IMR-90 (cell line): ENCODE measurements around the gene TTC23L. TPM values are rescaled to one million over a fixed set of nuclear protein-coding genes. Genes with fewer than 3 reads are reported as not detected.

Experiments used
- ATAC-seq: fragments of 200-7000 bp; cut with Tn5 transposase; 2 replicates; pipeline ENCODE4 v1.9.1; 2020; ENCODE audit warnings: low read depth, mild to moderate bottlenecking, moderate library complexity
- BruUV-seq: library from RNA; stranded (reverse); fragments of 400-500 nt; replicated peaks from 2 replicates; lab custom pipeline; 2021; lab: Mats Ljungman, UMichigan
- CTCF ChIA-PET: fragments of 300-600 bp; formaldehyde crosslinking; extraction: SDS; loops from one replicate; lab custom pipeline; 2021; ENCODE audit warnings: antibody characterized with exemption; lab: Yijun Ruan, JAX
- POLR2A ChIA-PET: fragments of 300-600 bp; sonication (Branson Sonifier 250); formaldehyde crosslinking; loops from one replicate; lab custom pipeline; 2022; ENCODE audit warnings: antibody characterized with exemption; ENCODE audit not compliant: unreplicated experiment; lab: Charles Lee
- DNase-seq: peaks from one replicate; pipeline ENCODE4 v3.0.0; 2013
- H2AFZ ChIP-seq: replicated peaks from 2 replicates; pipeline ENCODE3; 2013; ENCODE audit warnings: low read length, mild to moderate bottlenecking; ENCODE audit not compliant: poor library complexity
- H2AK5ac ChIP-seq: 2 replicates; pipeline ENCODE4 v1.6.1; 2013; ENCODE audit warnings: low read depth, low read length, inconsistent platforms
- H2AK9ac ChIP-seq: replicated peaks from 2 replicates; pipeline ENCODE3; 2013; ENCODE audit warnings: mild to moderate bottlenecking, low read depth, low read length, moderate library complexity; ENCODE audit not compliant: poor library complexity
- H2BK120ac ChIP-seq: 2 replicates; pipeline ENCODE4 v1.6.1; 2013; ENCODE audit warnings: low read depth, low read length, inconsistent platforms
- H2BK15ac ChIP-seq: 3 replicates; pipeline ENCODE4 v1.6.1; 2013; ENCODE audit warnings: low read depth, low read length, inconsistent platforms
- H2BK20ac ChIP-seq: 2 replicates; pipeline ENCODE4 v1.6.1; 2013; ENCODE audit warnings: low read depth, mild to moderate bottlenecking, inconsistent platforms, low read length, moderate library complexity
- H2BK5ac ChIP-seq: 2 replicates; pipeline ENCODE4 v1.6.1; 2013; ENCODE audit warnings: mild to moderate bottlenecking, low read depth, low read length, inconsistent platforms; ENCODE audit not compliant: poor library complexity, severe bottlenecking
- H3K14ac ChIP-seq: replicated peaks from 2 replicates; pipeline ENCODE4 v1.6.1; 2013; ENCODE audit warnings: low read depth, low read length, inconsistent platforms
- H3K18ac ChIP-seq: 2 replicates; pipeline ENCODE4 v1.6.1; 2013; ENCODE audit warnings: low read depth, low read length, control low read depth
- H3K23ac ChIP-seq: 2 replicates; pipeline ENCODE4 v1.6.1; 2013; ENCODE audit warnings: low read depth, low read length, inconsistent platforms
- H3K27ac ChIP-seq: 2 replicates; pipeline ENCODE4 v1.5.1; 2013; ENCODE audit warnings: mild to moderate bottlenecking, control low read depth, low read length; ENCODE audit not compliant: insufficient read depth
- H3K27me3 ChIP-seq: 2 replicates; pipeline ENCODE4 v1.6.1; 2013; ENCODE audit warnings: low read length; ENCODE audit not compliant: control insufficient read depth, insufficient read depth
- H3K36me3 ChIP-seq: 2 replicates; pipeline ENCODE4 v1.6.1; 2013; ENCODE audit warnings: low read length, mixed read lengths; ENCODE audit not compliant: control insufficient read depth, insufficient read depth
- H3K4ac ChIP-seq: 2 replicates; pipeline ENCODE4 v1.6.1; 2013; ENCODE audit warnings: low read depth, low read length, inconsistent platforms
- H3K4me1 ChIP-seq: 2 replicates; pipeline ENCODE4 v1.6.1; 2013; ENCODE audit warnings: low read length, mixed read lengths; ENCODE audit not compliant: control insufficient read depth, insufficient read depth
- H3K4me2 ChIP-seq: 2 replicates; pipeline ENCODE4 v1.6.1; 2013; ENCODE audit warnings: low read depth, mild to moderate bottlenecking, control low read depth, low read length, moderate library complexity
- H3K4me3 ChIP-seq: 2 replicates; pipeline ENCODE4 v1.5.1; 2013; ENCODE audit warnings: low read depth, mild to moderate bottlenecking, control low read depth, low read length, moderate library complexity; ENCODE audit not compliant: insufficient read depth
- H3K56ac ChIP-seq: 2 replicates; pipeline ENCODE4 v1.6.1; 2013; ENCODE audit warnings: low read length, inconsistent platforms; ENCODE audit not compliant: insufficient read depth; ENCODE audit errors: extremely low read depth
- H3K79me1 ChIP-seq, 2 experiments: 2 replicates each; pipeline ENCODE4 v1.6.1; 2013; ENCODE audit warnings: low read length in 2 of 2, inconsistent platforms in 1 of 2, low read depth in 1 of 2
- H3K9ac ChIP-seq: 2 replicates; pipeline ENCODE4 v1.6.1; 2013; ENCODE audit warnings: low read depth, low read length, control low read depth
- H3K9me1 ChIP-seq: 2 replicates; pipeline ENCODE4 v1.6.1; 2013; ENCODE audit warnings: low read length, inconsistent platforms; ENCODE audit not compliant: insufficient read depth
- H3K9me3 ChIP-seq: 2 replicates; pipeline ENCODE4 v1.6.1; 2013; ENCODE audit warnings: low read length; ENCODE audit not compliant: control insufficient read depth, insufficient read depth
- H4K20me1 ChIP-seq: 2 replicates; pipeline ENCODE4 v1.6.1; 2013; ENCODE audit warnings: low read length, inconsistent platforms; ENCODE audit not compliant: insufficient read depth
- H4K5ac ChIP-seq: 2 replicates; pipeline ENCODE4 v1.6.1; 2013; ENCODE audit warnings: mild to moderate bottlenecking, low read depth, low read length, control low read depth
- H4K8ac ChIP-seq, 2 experiments: 2 replicates each; pipeline ENCODE4 v1.6.1; 2013; ENCODE audit warnings: low read depth in 2 of 2, low read length in 2 of 2, control low read depth in 1 of 2, inconsistent platforms in 1 of 2
- H4K91ac ChIP-seq: 2 replicates; pipeline ENCODE4 v1.6.1; 2013; ENCODE audit warnings: low read depth, low read length, inconsistent platforms; ENCODE audit not compliant: insufficient read depth
- FOS ChIP-seq: fragments of 150-350 bp; IDR thresholded peaks from 2 replicates; pipeline ENCODE4 v1.6.1; 2016; ENCODE audit warnings: low read depth, low read length
- MAFK ChIP-seq: IDR thresholded peaks from 2 replicates; pipeline ENCODE4 v1.6.1; 2012; ENCODE audit warnings: low read depth, low read length, improper control_type of control experiment
- MAZ ChIP-seq: IDR thresholded peaks from 2 replicates; pipeline ENCODE4 v1.6.1; 2012; ENCODE audit warnings: low read depth, mild to moderate bottlenecking, low read length, improper control_type of control experiment, moderate library complexity, borderline replicate concordance
- MXI1 ChIP-seq: IDR thresholded peaks from 2 replicates; pipeline ENCODE4 v1.6.1; 2012; ENCODE audit warnings: low read depth, mild to moderate bottlenecking, low read length, moderate library complexity, borderline replicate concordance
- NFE2L2 ChIP-seq: fragments of 150-350 bp; IDR thresholded peaks from 2 replicates; pipeline ENCODE4 v1.6.1; 2016; ENCODE audit warnings: low read depth, mild to moderate bottlenecking, low read length
- RAD21 ChIP-seq: IDR thresholded peaks from 2 replicates; pipeline ENCODE4 v1.6.1; 2012; ENCODE audit warnings: low read length, improper control_type of control experiment
- RFX5 ChIP-seq: IDR thresholded peaks from 2 replicates; pipeline ENCODE4 v1.8.0; 2012; ENCODE audit warnings: low read depth, mild to moderate bottlenecking, low read length, moderate library complexity
- SMC3 ChIP-seq: fragments of 150-350 bp; IDR thresholded peaks from 2 replicates; pipeline ENCODE4 v1.6.1; 2016; ENCODE audit warnings: low read depth, mild to moderate bottlenecking, antibody characterized with exemption, low read length, moderate library complexity
- WGBS, 2 experiments: methylation state at CpG; one replicate each; pipeline versions ENCODE4 v1.1.5 to v1.1.7; 2013; ENCODE audit warnings: missing lambda C conversion rate in 2 of 2; ENCODE audit not compliant: insufficient read length in 1 of 2; ENCODE audit errors: extremely low coverage in 2 of 2; 5-methylcytosine and 5-hydroxymethylcytosine counted together
- dilution Hi-C: fragments of 300-500 bp; cut with HindIII; formaldehyde crosslinking; loops from one replicate; pipeline ENCODE4 v1.14.3; 2018; ENCODE audit warnings: low sequenced_read_pairs; ENCODE audit not compliant: unreplicated experiment
- in situ Hi-C: fragments of 300-500 bp; cut with MboI; formaldehyde crosslinking; loops from 3 replicates; pipeline ENCODE4 v1.14.3; 2019; ENCODE audit warnings: low sequenced_read_pairs, inconsistent platforms, mixed read lengths
- intact Hi-C: fragments of 100-400 bp; cut with micrococcal nuclease; formaldehyde crosslinking; loops from 2 replicates; pipeline ENCODE4 v1.10.0; 2022
- polyA plus RNA-seq, 3 experiments: library from polyadenylated mRNA; depleted of rRNA; stranded (reverse); fragments of >200 nt; gene quantifications; 2 replicates each; pipeline ENCODE4 v1.2.3, GENCODE V29; 2012; ENCODE audit warnings: low replicate concordance in 1 of 3
- total RNA-seq: library from RNA; depleted of rRNA; stranded (reverse); fragments of >200 nt; gene quantifications from 2 replicates; pipeline ENCODE4 v1.2.3, GENCODE V29; 2012
- TF ChIP-seq, protein P1 (sequence below): fragments of 150-350 bp; IDR thresholded peaks from 2 replicates; pipeline ENCODE4 v1.6.1; 2016; ENCODE audit warnings: low read depth, mild to moderate bottlenecking, low read length, moderate library complexity, borderline replicate concordance
- TF ChIP-seq, protein P2 (sequence below): fragments of 150-350 bp; IDR thresholded peaks from 2 replicates; pipeline ENCODE4 v1.6.1; 2017; ENCODE audit warnings: mild to moderate bottlenecking, antibody characterized with exemption, low read length, low read depth

TTC23L gene
- total and polyA plus RNA-seq, 2 of the 4 experiments (the other 2 are of a cell fraction): under 0.01 TPM; not detected in 1

- TF ChIP-seq, protein P1, sequence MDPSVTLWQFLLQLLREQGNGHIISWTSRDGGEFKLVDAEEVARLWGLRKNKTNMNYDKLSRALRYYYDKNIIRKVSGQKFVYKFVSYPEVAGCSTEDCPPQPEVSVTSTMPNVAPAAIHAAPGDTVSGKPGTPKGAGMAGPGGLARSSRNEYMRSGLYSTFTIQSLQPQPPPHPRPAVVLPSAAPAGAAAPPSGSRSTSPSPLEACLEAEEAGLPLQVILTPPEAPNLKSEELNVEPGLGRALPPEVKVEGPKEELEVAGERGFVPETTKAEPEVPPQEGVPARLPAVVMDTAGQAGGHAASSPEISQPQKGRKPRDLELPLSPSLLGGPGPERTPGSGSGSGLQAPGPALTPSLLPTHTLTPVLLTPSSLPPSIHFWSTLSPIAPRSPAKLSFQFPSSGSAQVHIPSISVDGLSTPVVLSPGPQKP: no peak
Observed at GRCh38 chr5:34915139-34915855, 76.3 kb downstream of the TTC23L start, which contains the start of the genes BRIX1 and RAD1 (continued).

DNA sequence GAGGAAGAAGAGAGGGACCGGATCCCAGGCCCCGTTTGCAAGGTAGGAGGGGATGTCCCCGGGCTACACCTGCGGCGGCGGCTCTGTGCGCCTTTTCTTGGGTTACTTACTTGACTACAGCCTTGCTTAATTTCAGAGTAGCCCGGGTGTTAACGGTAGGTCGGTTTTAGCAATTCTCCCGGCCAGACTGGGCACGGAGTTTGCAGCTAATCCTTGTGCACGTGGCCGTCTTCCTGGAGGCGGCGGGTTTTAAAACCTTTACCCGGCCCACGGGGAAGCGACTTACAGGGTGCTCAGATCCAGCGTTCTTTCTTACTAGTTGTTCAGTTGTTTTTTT lies 76.9 kb downstream of the TTC23L start:
- in situ Hi-C loops: no loop called here
- peak overlapping the region; percentile 77 to 92 for H4K8ac ChIP-seq
- peak overlapping the region; percentile 79 for H3K14ac ChIP-seq
- peaks cover 16 to 33% of the 10 kb centered on the region in 2 experiments for H3K79me1 ChIP-seq
- H3K4me3 ChIP-seq: peak overlapping the region; percentile 77
- H2BK15ac ChIP-seq: 0 out of 3 replicates have a peak overlapping the region, but pooled peaks have one; percentile 22
- peak overlapping the region; percentile 59 for H2BK5ac ChIP-seq
- peaks cover 5% of the 10 kb centered on the region; the same call in 1 of the 2 replicates for H3K4me1 ChIP-seq
- peak overlapping the region; percentile 71 for H4K5ac ChIP-seq
- peaks cover 12% of the 10 kb centered on the region for H3K36me3 ChIP-seq
- TF ChIP-seq, protein P1: no peak
- TF ChIP-seq SMC3 (no peak), MAFK (no peak), NFE2L2 (no peak), MAZ (no peak), FOS (no peak), MXI1 (no peak), RAD21 (no peak), RFX5 (no peak)
- TF ChIP-seq, protein P2, sequence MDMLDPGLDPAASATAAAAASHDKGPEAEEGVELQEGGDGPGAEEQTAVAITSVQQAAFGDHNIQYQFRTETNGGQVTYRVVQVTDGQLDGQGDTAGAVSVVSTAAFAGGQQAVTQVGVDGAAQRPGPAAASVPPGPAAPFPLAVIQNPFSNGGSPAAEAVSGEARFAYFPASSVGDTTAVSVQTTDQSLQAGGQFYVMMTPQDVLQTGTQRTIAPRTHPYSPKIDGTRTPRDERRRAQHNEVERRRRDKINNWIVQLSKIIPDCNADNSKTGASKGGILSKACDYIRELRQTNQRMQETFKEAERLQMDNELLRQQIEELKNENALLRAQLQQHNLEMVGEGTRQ: no peak
- H2BK20ac ChIP-seq: no peak overlapping the region
- POLR2A ChIA-PET: interaction anchor here (1.4 kb wide), 1 partner anchor 13 kb away, joined by 4 read pairs; the partner anchor contains the start of gene DNAJC21
- peak overlapping the region; percentile 99 for H3K4me2 ChIP-seq
- BruUV-seq: TSS peak; percentile 62
- 0% methylated on average over 12 of the region's 20 CpGs; no CpG with 5 or more reads in 1 of the 2 experiments for WGBS, 2 experiments
- DNase-seq (no peak), ATAC-seq (peak; percentile 0; the same call in 1 of the 2 replicates)
- H3K4ac ChIP-seq: peak overlapping the region; percentile 84
- H3K9me3 ChIP-seq: no peaks in the 10 kb centered on the region
- intact Hi-C loops: loop anchor here (5.0 kb wide), 1 partner anchor 429 kb away; no protein-coding TSS in a partner anchor
- peak overlapping the region; percentile 98 for H2AFZ ChIP-seq
- no peak overlapping the region; the same call in 1 of the 2 replicates for H2BK120ac ChIP-seq
- H3K56ac ChIP-seq: peak overlapping the region; percentile 79
- peak overlapping the region; percentile 89 for H3K9ac ChIP-seq
- dilution Hi-C loops: no loop called here
- H2AK5ac ChIP-seq: peak overlapping the region; percentile 76
- peak overlapping the region; percentile 87 for H3K27ac ChIP-seq
- H3K9me1 ChIP-seq: 0 out of 2 replicates have a peak, but pooled peaks cover 3% of the 10 kb centered on the region
- H4K20me1 ChIP-seq: peaks cover 2% of the 10 kb centered on the region; the same call in 1 of the 2 replicates
- CTCF ChIA-PET: no interaction called here
- no peaks in the 10 kb centered on the region for H3K27me3 ChIP-seq
- peak overlapping the region; percentile 78 for H4K91ac ChIP-seq
- H3K23ac ChIP-seq: peak overlapping the region; percentile 89
- H3K18ac ChIP-seq: no peak overlapping the region
- H2AK9ac ChIP-seq: peak overlapping the region; percentile 92
